ENCODE results near the gene ARL5B. TPM values are rescaled to one million over a fixed set of nuclear protein-coding genes. Genes with fewer than 3 reads are reported as not detected.
"Not testable (repeated sequence)": the region's sequence is repeated elsewhere in the genome, so short reads cannot be mapped to it uniquely, and the experiment has no call there.

ARL5B gene
- total RNA-seq (69.8 TPM), polyA plus RNA-seq (4.7 TPM)

- under 1% methylated on average over 72 of the region's 72 CpGs for WGBS
- Histone ChIP-seq H3K4me3 (ENCODE audit: low read depth, low read length) (peak within 1 kb of the TSS; percentile 72), H3K4me1 (ENCODE audit: insufficient read depth) (peaks cover 1% of the 10 kb centered on the region), H3K36me3 (ENCODE audit: insufficient read depth) (no peaks in the 10 kb centered on the region), H3K27ac (ENCODE audit: low read depth) (peak within 1 kb of the TSS; percentile 90)
- DNase-seq (ENCODE audit: extremely low spot score): peak; percentile 94
Observed at GRCh38 chr10:18659125-18659818, at the start of gene ARL5B. ARL5B (plus strand) TSS chr10:18659431; CDS start chr10:18659638, 207 bp downstream.

DNA sequence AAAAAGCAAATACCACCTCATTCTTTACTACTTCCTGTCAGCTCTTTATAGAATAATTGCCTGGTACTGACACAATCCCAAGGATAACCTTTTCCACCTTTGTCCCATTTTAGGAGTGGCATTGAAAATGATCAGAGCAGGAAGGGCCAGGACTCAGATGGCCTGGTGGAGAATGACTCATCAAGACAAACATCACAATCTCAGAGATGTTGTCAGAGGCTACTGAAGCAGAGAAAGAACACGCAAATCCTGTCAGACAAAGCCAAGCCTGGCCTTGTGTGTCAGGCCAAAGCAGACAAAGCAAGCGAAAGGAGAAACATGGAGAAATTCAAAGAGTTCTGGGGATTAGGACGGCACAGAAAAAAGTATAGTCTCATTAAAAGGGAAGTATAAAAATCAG, 48.7 kb upstream of the ARL5B start:
- H3K36me3 ChIP-seq (ENCODE audit: insufficient read depth): peaks cover 3% of the 10 kb centered on the region
- H3K27ac ChIP-seq (ENCODE audit: low read depth): no peak overlapping the region
- DNase-seq (ENCODE audit: extremely low spot score): peak; percentile 35
- WGBS: 73% methylated on average over 3 of the region's 3 CpGs
- no peak overlapping the region for H3K4me3 ChIP-seq (ENCODE audit: low read depth, low read length)
- no peaks in the 10 kb centered on the region for H3K4me1 ChIP-seq (ENCODE audit: insufficient read depth)

- H3K4me3 ChIP-seq (ENCODE audit: low read depth, low read length): no peak overlapping the region
- no peak for DNase-seq (ENCODE audit: extremely low spot score)
- H3K36me3 ChIP-seq (ENCODE audit: insufficient read depth): peaks cover 3% of the 10 kb centered on the region
- WGBS: 94% methylated on average over 4 of the region's 4 CpGs
- H3K4me1 ChIP-seq (ENCODE audit: insufficient read depth): no peaks in the 10 kb centered on the region
- no peak overlapping the region for H3K27ac ChIP-seq (ENCODE audit: low read depth)
Observed at GRCh38 chr10:18611168-18611567, 48.1 kb upstream of the ARL5B start.

- no peaks in the 10 kb centered on the region for H3K4me1 ChIP-seq (ENCODE audit: insufficient read depth)
- peaks cover 3% of the 10 kb centered on the region for H3K36me3 ChIP-seq (ENCODE audit: insufficient read depth)
- WGBS: 91% methylated on average over 4 of the region's 4 CpGs
- H3K4me3 ChIP-seq (ENCODE audit: low read depth, low read length): no peak overlapping the region
- no peak for DNase-seq (ENCODE audit: extremely low spot score)
- H3K27ac ChIP-seq (ENCODE audit: low read depth): no peak overlapping the region
Observed at GRCh38 chr10:18615618-18616017, 43.6 kb upstream of the ARL5B start.

DNA sequence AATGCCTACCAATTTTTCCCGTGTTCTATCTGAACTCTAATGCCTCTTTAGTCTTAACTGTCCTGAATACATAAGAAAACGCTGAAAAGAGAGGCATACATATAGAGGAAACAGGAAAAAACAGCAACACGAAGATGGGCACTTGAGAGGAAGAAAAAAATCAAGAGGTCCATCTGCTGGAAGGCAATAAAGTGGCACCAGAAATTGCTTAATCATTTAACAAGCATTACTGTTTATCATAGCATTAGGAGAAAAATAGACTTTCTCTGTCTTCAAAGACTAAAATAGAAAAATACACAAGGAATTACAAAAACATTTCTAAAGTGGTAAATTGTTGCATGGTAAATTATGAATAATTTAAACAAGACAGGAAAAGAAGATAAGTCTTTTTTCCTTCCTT, 42.9 kb upstream of the ARL5B start:
- DNase-seq (ENCODE audit: extremely low spot score): no peak
- WGBS: 57% methylated on average over 3 of the region's 3 CpGs
- Histone ChIP-seq H3K4me3 (ENCODE audit: low read depth, low read length) (no peak overlapping the region), H3K27ac (ENCODE audit: low read depth) (no peak overlapping the region), H3K36me3 (ENCODE audit: insufficient read depth) (peaks cover 3% of the 10 kb centered on the region), H3K4me1 (ENCODE audit: insufficient read depth) (no peaks in the 10 kb centered on the region)

GRCh38 chr10:18619016-18619415, 40.2 kb upstream of the ARL5B start:
- WGBS: 98% methylated on average over 3 of the region's 3 CpGs
- H3K4me1 ChIP-seq (ENCODE audit: insufficient read depth): no peaks in the 10 kb centered on the region
- DNase-seq (ENCODE audit: extremely low spot score): no peak
- no peaks in the 10 kb centered on the region for H3K36me3 ChIP-seq (ENCODE audit: insufficient read depth)
- no peak overlapping the region for H3K27ac ChIP-seq (ENCODE audit: low read depth)
- no peak overlapping the region for H3K4me3 ChIP-seq (ENCODE audit: low read depth, low read length)

GRCh38 chr10:18620856-18621255, 38.4 kb upstream of the ARL5B start:
- no peak for DNase-seq (ENCODE audit: extremely low spot score)
- no peak overlapping the region for H3K4me3 ChIP-seq (ENCODE audit: low read depth, low read length)
- H3K36me3 ChIP-seq (ENCODE audit: insufficient read depth): no peaks in the 10 kb centered on the region
- H3K4me1 ChIP-seq (ENCODE audit: insufficient read depth): no peaks in the 10 kb centered on the region
- no peak overlapping the region for H3K27ac ChIP-seq (ENCODE audit: low read depth)

DNA sequence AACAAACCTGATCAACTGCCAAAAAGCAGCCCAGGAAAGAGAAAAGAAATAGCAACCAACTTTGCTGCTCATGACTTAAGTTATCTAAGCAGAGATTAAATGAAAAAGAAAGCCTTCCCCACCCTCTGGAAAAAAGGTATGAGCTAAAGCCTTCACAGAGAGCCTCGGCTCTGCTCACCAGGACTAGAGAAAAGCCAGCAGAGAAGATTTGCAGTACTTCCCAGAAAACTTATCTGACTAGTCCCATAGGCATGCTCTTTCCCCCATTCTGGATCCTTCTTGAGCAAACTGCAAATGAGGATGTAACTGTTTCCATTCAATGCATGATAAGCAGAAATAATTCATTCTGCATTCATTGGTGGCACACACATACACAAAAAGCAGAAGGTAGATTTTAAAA, 35.6 kb upstream of the ARL5B start:
- H3K4me3 ChIP-seq (ENCODE audit: low read depth, low read length); H3K4me1 ChIP-seq (ENCODE audit: insufficient read depth); H3K36me3 ChIP-seq (ENCODE audit: insufficient read depth); H3K27ac ChIP-seq (ENCODE audit: low read depth); DNase-seq (ENCODE audit: extremely low spot score): not testable (repeated sequence)
- 40% methylated on average over 1 of the region's 1 CpG for WGBS

DNA sequence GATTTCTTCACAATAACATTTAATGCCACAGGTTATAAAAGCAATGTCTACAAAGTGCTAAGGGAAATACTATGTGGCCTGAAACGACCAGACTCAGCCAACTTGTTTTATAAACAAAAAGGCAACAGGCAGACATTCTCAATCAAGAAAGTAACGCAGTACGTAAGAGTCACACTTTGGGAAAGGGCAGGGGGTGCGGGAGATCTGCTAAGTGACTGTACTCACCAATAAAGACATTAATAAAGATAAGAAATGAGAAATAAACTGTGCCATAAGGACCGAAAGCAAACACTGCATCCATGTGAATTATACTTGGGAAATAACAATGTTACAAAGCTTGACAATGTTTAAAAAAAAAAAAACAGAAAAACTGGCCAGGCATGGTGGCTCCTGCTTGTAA, 33.3 kb upstream of the ARL5B start:
- Histone ChIP-seq H3K4me1 (ENCODE audit: insufficient read depth) (no peaks in the 10 kb centered on the region), H3K36me3 (ENCODE audit: insufficient read depth) (no peaks in the 10 kb centered on the region), H3K4me3 (ENCODE audit: low read depth, low read length) (no peak overlapping the region), H3K27ac (ENCODE audit: low read depth) (no peak overlapping the region)
- WGBS: 64% methylated on average over 5 of the region's 5 CpGs
- no peak for DNase-seq (ENCODE audit: extremely low spot score)

DNA sequence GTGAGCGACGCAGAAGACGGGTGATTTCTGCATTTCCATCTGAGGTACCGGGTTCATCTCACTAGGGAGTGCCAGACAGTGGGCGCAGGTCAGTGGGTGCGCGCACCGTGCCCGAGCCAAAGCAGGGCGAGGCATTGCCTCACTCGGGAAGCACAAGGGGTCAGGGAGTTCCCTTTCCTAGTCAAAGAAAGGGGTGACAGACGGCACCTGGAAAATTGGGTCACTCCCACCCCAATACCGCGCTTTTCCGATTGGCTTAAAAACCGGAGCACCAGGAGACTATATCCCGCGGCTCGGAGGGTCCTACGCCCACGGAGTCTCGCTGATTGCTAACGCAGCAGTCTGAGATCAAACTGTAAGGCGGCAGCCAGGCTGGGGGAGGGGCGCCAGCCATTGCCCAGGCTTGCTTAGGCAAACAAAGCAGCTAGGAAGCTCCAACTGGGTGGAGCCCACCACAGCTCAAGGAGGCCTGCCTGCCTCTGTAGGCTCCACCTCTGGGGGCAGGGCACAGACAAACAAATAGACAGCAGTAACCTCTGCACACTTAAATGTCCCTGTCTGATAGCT, 31.7 kb upstream of the ARL5B start:
- 4% methylated on average over 25 of the region's 25 CpGs for WGBS
- peak overlapping the region; percentile 37 for H3K4me3 ChIP-seq (ENCODE audit: low read depth, low read length)
- peak overlapping the region; percentile 56 for H3K27ac ChIP-seq (ENCODE audit: low read depth)
- not testable (repeated sequence) for H3K4me1 ChIP-seq (ENCODE audit: insufficient read depth); H3K36me3 ChIP-seq (ENCODE audit: insufficient read depth)
- DNase-seq (ENCODE audit: extremely low spot score): peak; percentile 32

GRCh38 chr10:18632500-18632899, 26.7 kb upstream of the ARL5B start:
- not testable (repeated sequence) for H3K36me3 ChIP-seq (ENCODE audit: insufficient read depth); H3K4me1 ChIP-seq (ENCODE audit: insufficient read depth); H3K4me3 ChIP-seq (ENCODE audit: low read depth, low read length); H3K27ac ChIP-seq (ENCODE audit: low read depth); DNase-seq (ENCODE audit: extremely low spot score)
- WGBS: 99% methylated on average over 2 of the region's 3 CpGs

- DNase-seq (ENCODE audit: extremely low spot score): no peak
- peak overlapping the region; percentile 18 for H3K27ac ChIP-seq (ENCODE audit: low read depth)
- 57% methylated on average over 4 of the region's 4 CpGs for WGBS
- no peaks in the 10 kb centered on the region for H3K4me1 ChIP-seq (ENCODE audit: insufficient read depth)
- H3K36me3 ChIP-seq (ENCODE audit: insufficient read depth): no peaks in the 10 kb centered on the region
- H3K4me3 ChIP-seq (ENCODE audit: low read depth, low read length): no peak overlapping the region
Observed at GRCh38 chr10:18635995-18636394, 23.2 kb upstream of the ARL5B start.

DNA sequence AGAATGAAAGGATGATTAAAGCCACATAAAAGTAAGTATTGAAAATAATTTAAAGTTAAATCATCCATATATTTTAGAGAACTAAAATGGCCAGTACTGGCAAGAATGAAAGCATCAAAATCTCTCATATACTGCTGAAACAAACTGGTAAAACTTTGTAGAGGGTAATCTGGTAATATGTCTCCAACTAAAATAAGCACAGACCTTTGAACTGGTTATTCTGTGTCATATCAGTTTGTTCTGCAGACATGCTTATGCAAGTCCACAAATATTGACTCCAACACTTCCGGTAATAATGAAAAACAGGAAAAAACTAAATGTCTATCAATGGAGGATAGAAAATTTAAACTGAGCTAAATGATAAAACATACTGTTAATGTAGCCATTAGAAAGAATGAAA, 21.8 kb upstream of the ARL5B start:
- 86% methylated on average over 1 of the region's 1 CpG for WGBS
- H3K4me1 ChIP-seq (ENCODE audit: insufficient read depth); DNase-seq (ENCODE audit: extremely low spot score); H3K36me3 ChIP-seq (ENCODE audit: insufficient read depth); H3K27ac ChIP-seq (ENCODE audit: low read depth); H3K4me3 ChIP-seq (ENCODE audit: low read depth, low read length): not testable (repeated sequence)

DNA sequence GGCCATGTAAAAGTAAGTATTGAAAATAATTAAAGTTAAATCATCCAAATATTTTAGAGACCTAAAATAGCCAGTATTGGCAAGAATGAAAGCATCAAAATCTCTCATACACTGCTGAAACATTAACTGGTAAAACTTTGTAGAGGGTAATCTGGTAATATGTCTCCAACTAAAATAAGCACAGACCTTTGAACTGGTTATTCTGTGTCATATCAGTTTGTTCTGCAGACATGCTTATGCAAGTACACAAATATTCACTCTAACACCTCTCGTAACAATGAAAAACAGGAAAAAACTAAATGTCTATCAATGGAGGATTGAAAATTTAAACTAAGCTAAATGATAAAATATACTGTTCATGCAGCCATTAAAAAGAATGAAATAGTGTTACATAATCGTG, 19.5 kb upstream of the ARL5B start:
- H3K4me3 ChIP-seq (ENCODE audit: low read depth, low read length); H3K36me3 ChIP-seq (ENCODE audit: insufficient read depth); DNase-seq (ENCODE audit: extremely low spot score); H3K4me1 ChIP-seq (ENCODE audit: insufficient read depth); H3K27ac ChIP-seq (ENCODE audit: low read depth): not testable (repeated sequence)
- WGBS: 92% methylated on average over 2 of the region's 2 CpGs
